CD8-positive, alpha-beta memory T cell (primary cell): Measurements from ENCODE around the gene ANAPC16. TPM values are rescaled to one million over a fixed set of nuclear protein-coding genes. Genes with fewer than 3 reads are reported as not detected.

Source experiments
- CTCF ChIA-PET: fragments of 350-600 bp; sonication (Branson Sonifier 250); formaldehyde crosslinking; loops from one replicate; lab custom pipeline; 2021; ENCODE audit warnings: antibody characterized with exemption; lab: Charles Lee
- POLR2A ChIA-PET: fragments of 350-600 bp; sonication (Branson Sonifier 250); formaldehyde crosslinking; loops from one replicate; lab custom pipeline; 2021; ENCODE audit warnings: antibody characterized with exemption; lab: Charles Lee
- DNase-seq, 5 donors: peaks; one replicate each; pipeline versions ENCODE4 v3.0.0 to v3.0.0-alpha.2; 2020 to 2022; ENCODE audit warnings: mixed read lengths in 1 of 5
- H3K27ac ChIP-seq: one replicate; pipeline ENCODE4 v1.7.0; 2013; ENCODE audit warnings: low read depth, mild to moderate bottlenecking, low read length, moderate library complexity
- H3K27me3 ChIP-seq: 2 replicates; pipeline ENCODE4 v1.7.0; 2013; ENCODE audit warnings: low read length, mild to moderate bottlenecking; ENCODE audit not compliant: insufficient read depth, poor library complexity, severe bottlenecking
- H3K36me3 ChIP-seq: 2 replicates; pipeline ENCODE4 v1.7.0; 2013; ENCODE audit warnings: mild to moderate bottlenecking, low read length, moderate library complexity; ENCODE audit not compliant: insufficient read depth
- H3K4me1 ChIP-seq: 2 replicates; pipeline ENCODE4 v1.7.0; 2013; ENCODE audit warnings: mild to moderate bottlenecking, low read length, moderate library complexity; ENCODE audit not compliant: insufficient read depth
- H3K4me3 ChIP-seq: 2 replicates; pipeline ENCODE4 v1.7.0; 2013; ENCODE audit warnings: mild to moderate bottlenecking, low read length
- H3K9me3 ChIP-seq: 2 replicates; pipeline ENCODE4 v1.7.0; 2013; ENCODE audit warnings: mild to moderate bottlenecking, low read length
- H3K27ac Mint-ChIP-seq, 8 donors: one replicate each; pipeline ENCODE4 v1.8.0; 2020 to 2021; ENCODE audit warnings: mixed read lengths in 8 of 8, mild to moderate bottlenecking in 6 of 8, inconsistent platforms in 3 of 8, moderate library complexity in 3 of 8
- H3K27me3 Mint-ChIP-seq, 2 donors: one replicate each; pipeline ENCODE4 v1.8.0; 2020 to 2021; ENCODE audit warnings: mixed read lengths in 2 of 2, mild to moderate bottlenecking in 1 of 2, moderate library complexity in 1 of 2
- H3K36me3 Mint-ChIP-seq, 3 donors: one replicate each; pipeline ENCODE4 v1.8.0; 2020 to 2021; ENCODE audit warnings: mixed read lengths in 3 of 3, inconsistent platforms in 1 of 3, mild to moderate bottlenecking in 1 of 3
- H3K4me1 Mint-ChIP-seq, 3 donors: one replicate each; pipeline ENCODE4 v1.8.0; 2020 to 2021; ENCODE audit warnings: mixed read lengths in 3 of 3, inconsistent platforms in 1 of 3, mild to moderate bottlenecking in 1 of 3
- H3K4me3 Mint-ChIP-seq, 7 donors: one replicate each; pipeline ENCODE4 v1.8.0; 2020 to 2021; ENCODE audit warnings: mixed read lengths in 7 of 7, mild to moderate bottlenecking in 6 of 7, moderate library complexity in 4 of 7, inconsistent platforms in 2 of 7
- H3K9me3 Mint-ChIP-seq, 5 donors: one replicate each; pipeline ENCODE4 v1.8.0; 2020 to 2022; ENCODE audit warnings: mixed read lengths in 5 of 5, mild to moderate bottlenecking in 3 of 5, moderate library complexity in 2 of 5, inconsistent platforms in 1 of 5
- polyA plus RNA-seq: library from polyadenylated mRNA; unstranded; fragments of 300-500 nt; fragmentation: Illumina TruSeq; gene quantifications from one replicate; pipeline ENCODE4 v1.2.3, GENCODE V29; 2021
- total RNA-seq, 2 experiments: library from RNA; stranded (reverse); gene quantifications; one replicate each; pipeline ENCODE4 v1.2.3, GENCODE V29; 2021

The ANAPC16 gene
- total and polyA plus RNA-seq, 3 experiments from 2014 or later, result 68.1 to 329 (median 78.3) TPM

- Mint-ChIP-seq H3K4me3 (no peak overlapping the region), H3K9me3 (no peaks in the 10 kb centered on the region), H3K27ac (peak overlapping the region in 2 of 8 donors; percentile 71 to 89), H3K27me3 (peaks cover 0 to 2% of the 10 kb centered on the region in 2 donors), H3K4me1 (peaks cover 20 to 38% (median 30%) of the 10 kb centered on the region in 3 donors), H3K36me3 (peaks cover 0 to 31% (median 4%) of the 10 kb centered on the region in 3 donors)
- H3K9me3 ChIP-seq, result no peaks in the 10 kb centered on the region
- H3K4me3 ChIP-seq, result no peak overlapping the region
- H3K36me3 ChIP-seq, result peaks cover 14% of the 10 kb centered on the region
- peaks cover 15% of the 10 kb centered on the region for H3K4me1 ChIP-seq
- ChIA-PET POLR2A (interaction anchor here (0.6 to 1.0 kb wide), 3 partner anchors 9 to 159 kb away, joined by 3 read pairs; partner anchors contain the start of gene DDIT4), CTCF (interaction anchor here (0.8 to 3.2 kb wide), 3 partner anchors 9 to 191 kb away, joined by 3 to 13 read pairs (median 9); partner anchors contain the start of gene DDIT4)
- no peak overlapping the region for H3K27ac ChIP-seq
- no peak for DNase-seq
- no peaks in the 10 kb centered on the region for H3K27me3 ChIP-seq
Observed at GRCh38 chr10:72238392-72239175, 22.8 kb downstream of the ANAPC16 start.

DNA sequence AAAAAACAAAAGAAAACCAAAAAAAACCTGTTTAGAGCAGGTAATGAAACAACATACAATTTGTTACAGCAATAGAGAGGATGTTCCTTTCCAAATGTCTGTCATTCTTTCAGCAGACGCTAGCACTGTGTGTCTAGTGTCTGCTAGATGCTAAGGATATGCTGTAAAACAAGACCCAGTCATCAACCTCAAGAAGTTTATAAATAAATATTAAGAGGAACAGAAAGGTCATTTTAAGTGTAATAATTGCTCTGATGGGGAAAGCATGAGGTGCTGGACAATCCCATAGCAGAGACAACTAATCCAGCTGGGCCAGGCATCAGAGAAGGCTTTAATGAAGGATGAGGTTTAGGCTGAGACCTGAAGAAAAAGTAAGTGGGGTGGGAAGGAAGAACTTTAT, 23.6 kb downstream of the ANAPC16 start:
- DNase-seq, result no peak
- Histone ChIP-seq H3K36me3 (peaks cover 10% of the 10 kb centered on the region), H3K9me3 (no peaks in the 10 kb centered on the region), H3K4me1 (peaks cover 23% of the 10 kb centered on the region), H3K27ac (no peak overlapping the region), H3K27me3 (no peaks in the 10 kb centered on the region), H3K4me3 (no peak overlapping the region)
- POLR2A ChIA-PET, result interaction anchor here (0.6 to 1.0 kb wide), 2 partner anchors 8 to 160 kb away, joined by 3 read pairs; no protein-coding TSS in a partner anchor
- no peaks in the 10 kb centered on the region for H3K9me3 Mint-ChIP-seq
- H3K36me3 Mint-ChIP-seq, result peaks cover 0 to 27% (median 4%) of the 10 kb centered on the region in 3 donors
- H3K27me3 Mint-ChIP-seq, result peaks cover 0 to 2% of the 10 kb centered on the region in 2 donors
- H3K4me3 Mint-ChIP-seq, result no peak overlapping the region
- peak overlapping the region in 3 of 8 donors; percentile 40 to 82 (median 68) for H3K27ac Mint-ChIP-seq
- peaks cover 26 to 46% (median 38%) of the 10 kb centered on the region in 3 donors for H3K4me1 Mint-ChIP-seq
- CTCF ChIA-PET, result no interaction called here

- POLR2A ChIA-PET, result no interaction called here
- Mint-ChIP-seq H3K4me1 (peaks cover 31 to 56% (median 46%) of the 10 kb centered on the region in 3 donors), H3K27me3 (peaks cover 0 to 2% of the 10 kb centered on the region in 2 donors)
Observed at GRCh38 chr10:72240371-72240770, 24.6 kb downstream of the ANAPC16 start.

DNA sequence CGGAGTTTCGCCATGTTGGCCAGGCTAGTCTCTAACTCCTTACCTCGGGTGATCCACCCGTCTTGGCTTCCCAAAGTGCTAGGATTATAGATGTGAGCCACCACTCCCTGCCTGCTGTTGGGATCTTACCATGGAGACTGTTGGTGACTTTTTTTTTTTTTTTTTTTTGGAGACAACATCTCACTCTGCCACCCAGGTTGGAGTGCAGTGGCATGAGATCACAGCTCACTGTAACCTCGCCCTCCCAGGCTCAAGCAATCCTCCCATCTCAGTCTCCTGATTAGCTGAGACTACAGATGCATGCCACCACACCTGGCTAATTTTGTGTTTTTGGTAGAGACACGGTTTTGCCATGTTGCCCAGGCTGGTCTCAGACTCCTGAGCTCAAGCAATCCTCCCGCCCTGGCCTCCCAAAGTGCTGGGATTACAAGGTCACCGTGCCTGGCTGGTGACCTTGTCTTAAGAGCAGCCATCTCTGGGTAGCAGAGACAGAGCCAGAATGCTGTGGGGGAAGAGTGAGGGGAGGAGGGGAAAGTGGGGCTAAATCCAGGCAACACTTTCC, 26.0 kb downstream of the ANAPC16 start:
- no peak for DNase-seq
- no peak overlapping the region for H3K4me3 ChIP-seq
- H3K4me1 ChIP-seq, result peaks cover 47% of the 10 kb centered on the region
- no peak overlapping the region for H3K27ac ChIP-seq
- CTCF ChIA-PET, result interaction anchor here (1.0 kb wide), 1 partner anchor 19 kb away, joined by 3 read pairs; no protein-coding TSS in a partner anchor
- H3K9me3 ChIP-seq, result no peaks in the 10 kb centered on the region
- no peaks in the 10 kb centered on the region for H3K36me3 ChIP-seq
- Mint-ChIP-seq H3K4me3 (peak overlapping the region in 1 of 7 donors; percentile 61), H3K27me3 (peaks cover 0 to 2% of the 10 kb centered on the region in 2 donors), H3K4me1 (peaks cover 41 to 64% (median 58%) of the 10 kb centered on the region in 3 donors), H3K27ac (peak overlapping the region in 4 of 8 donors; percentile 66 to 83 (median 75)), H3K9me3 (no peaks in the 10 kb centered on the region), H3K36me3 (peaks cover 0 to 9% (median under 1%) of the 10 kb centered on the region in 3 donors)
- H3K27me3 ChIP-seq, result no peaks in the 10 kb centered on the region
- POLR2A ChIA-PET, result interaction anchor here (0.7 to 0.9 kb wide), 2 partner anchors 13 to 28 kb away, joined by 5 read pairs; no protein-coding TSS in a partner anchor

More at GRCh38 chr10:72240371-72240770, 24.6 kb downstream of the ANAPC16 start:
- no peaks in the 10 kb centered on the region for H3K9me3 Mint-ChIP-seq
- H3K4me1 ChIP-seq, result peaks cover 33% of the 10 kb centered on the region
- H3K27me3 ChIP-seq, result no peaks in the 10 kb centered on the region
- H3K4me3 Mint-ChIP-seq, result no peak overlapping the region
- no peak overlapping the region for H3K27ac Mint-ChIP-seq
- no peak for DNase-seq
- peaks cover 6% of the 10 kb centered on the region for H3K36me3 ChIP-seq
- no peak overlapping the region for H3K27ac ChIP-seq
- CTCF ChIA-PET, result no interaction called here
- H3K4me3 ChIP-seq, result no peak overlapping the region
- H3K36me3 Mint-ChIP-seq, result peaks cover 0 to 22% (median 4%) of the 10 kb centered on the region in 3 donors
- no peaks in the 10 kb centered on the region for H3K9me3 ChIP-seq

GRCh38 chr10:72242675-72243074, 26.9 kb downstream of the ANAPC16 start:
- peak overlapping the region in 6 of 8 donors; percentile 10 to 91 (median 59) for H3K27ac Mint-ChIP-seq
- CTCF ChIA-PET, result interaction anchor here (1.0 kb wide), 1 partner anchor 20 kb away, joined by 3 read pairs; no protein-coding TSS in a partner anchor
- Histone ChIP-seq H3K9me3 (no peaks in the 10 kb centered on the region), H3K4me3 (no peak overlapping the region), H3K27me3 (no peaks in the 10 kb centered on the region), H3K36me3 (no peaks in the 10 kb centered on the region), H3K27ac (no peak overlapping the region), H3K4me1 (peaks cover 56% of the 10 kb centered on the region)
- H3K27me3 Mint-ChIP-seq, result peaks cover 0 to 2% of the 10 kb centered on the region in 2 donors
- POLR2A ChIA-PET, result no interaction called here
- peaks cover 0 to 3% (median 0%) of the 10 kb centered on the region in 3 donors for H3K36me3 Mint-ChIP-seq
- H3K4me3 Mint-ChIP-seq, result no peak overlapping the region
- no peak for DNase-seq
- peaks cover 46 to 73% (median 65%) of the 10 kb centered on the region in 3 donors for H3K4me1 Mint-ChIP-seq
- H3K9me3 Mint-ChIP-seq, result no peaks in the 10 kb centered on the region

DNA sequence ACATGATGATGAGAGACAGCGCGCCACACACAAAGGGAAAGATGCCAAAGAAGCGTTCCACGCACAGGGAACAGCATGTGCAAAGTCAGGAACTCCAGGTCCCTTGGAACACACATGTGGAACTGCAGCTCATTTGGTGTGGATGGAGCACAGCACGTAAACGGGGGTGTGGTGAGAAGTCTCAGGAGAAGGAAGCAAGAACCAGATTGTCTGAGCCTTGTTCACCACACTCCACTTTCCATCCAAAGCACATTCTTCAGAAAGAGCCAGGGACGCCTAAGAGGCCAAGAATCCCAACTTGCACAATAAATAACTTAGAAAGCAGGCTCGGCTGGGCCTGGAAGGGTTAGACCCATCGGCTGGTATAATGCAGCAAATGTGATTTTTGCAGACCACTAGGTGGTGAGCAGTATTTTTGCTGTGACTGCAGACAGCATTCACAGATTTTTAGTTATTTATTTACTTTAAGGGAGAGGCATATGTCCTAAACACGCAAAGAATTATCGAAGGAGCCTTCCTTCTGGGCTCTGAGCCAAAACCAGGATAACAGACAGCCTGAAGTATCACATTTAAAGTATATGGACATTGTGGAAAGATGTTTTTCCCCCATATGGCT, 28.1 kb downstream of the ANAPC16 start:
- no peaks in the 10 kb centered on the region for H3K36me3 ChIP-seq

GRCh38 chr10:72244573-72245038, 28.8 kb downstream of the ANAPC16 start:
- CTCF ChIA-PET, result no interaction called here
- Mint-ChIP-seq H3K27me3 (peaks cover 0 to 2% of the 10 kb centered on the region in 2 donors), H3K9me3 (no peaks in the 10 kb centered on the region), H3K4me3 (peak overlapping the region in 5 of 7 donors; percentile 10 to 41 (median 20)), H3K36me3 (no peaks in the 10 kb centered on the region), H3K4me1 (peaks cover 60 to 83% (median 78%) of the 10 kb centered on the region in 3 donors), H3K27ac (peak overlapping the region; percentile 22 to 92 (median 61))
- peaks cover 73% of the 10 kb centered on the region for H3K4me1 ChIP-seq
- no peaks in the 10 kb centered on the region for H3K9me3 ChIP-seq
- no peak overlapping the region for H3K4me3 ChIP-seq
- POLR2A ChIA-PET, result no interaction called here
- DNase-seq, result no peak
- no peaks in the 10 kb centered on the region for H3K27me3 ChIP-seq
- peak overlapping the region; percentile 38 for H3K27ac ChIP-seq
- no peaks in the 10 kb centered on the region for H3K36me3 ChIP-seq

More for the DNA sequence above, 28.1 kb downstream of the ANAPC16 start:
- no peaks in the 10 kb centered on the region for H3K9me3 Mint-ChIP-seq
- peak overlapping the region; percentile 38 for H3K27ac ChIP-seq
- peaks cover 0 to 2% of the 10 kb centered on the region in 2 donors for H3K27me3 Mint-ChIP-seq
- no peaks in the 10 kb centered on the region for H3K27me3 ChIP-seq
- peaks cover 68% of the 10 kb centered on the region for H3K4me1 ChIP-seq
- peaks cover 59 to 85% (median 78%) of the 10 kb centered on the region in 3 donors for H3K4me1 Mint-ChIP-seq
- ChIA-PET CTCF (no interaction called here), POLR2A (no interaction called here)
- peak overlapping the region; percentile 37 to 92 (median 61) for H3K27ac Mint-ChIP-seq
- DNase-seq, result no peak
- no peaks in the 10 kb centered on the region for H3K36me3 Mint-ChIP-seq
- H3K9me3 ChIP-seq, result no peaks in the 10 kb centered on the region
- H3K4me3 Mint-ChIP-seq, result peak overlapping the region in 2 of 7 donors; percentile 36 to 41
- no peak overlapping the region for H3K4me3 ChIP-seq
